GM12892 (cell line): ENCODE results near the gene DTYMK. TPM values are rescaled to one million over a fixed set of nuclear protein-coding genes. Genes with fewer than 3 reads are reported as not detected.

Experiments used
- DNase-seq: peaks from one replicate; pipeline ENCODE4 v3.0.0; 2011; ENCODE audit not compliant: insufficient read length
- FAIRE-seq: peaks from 2 replicates; lab custom pipeline; 2011; peaks lifted over from hg19 to GRCh38; lab: Jason Lieb, UNC
- POLR2A ChIP-seq: IDR thresholded peaks from 2 replicates; pipeline ENCODE4 v1.6.1; 2011; ENCODE audit warnings: low read depth, low read length, control low read depth
- POLR2AphosphoS5 ChIP-seq: IDR thresholded peaks from 2 replicates; pipeline ENCODE4 v1.6.1; 2011; ENCODE audit warnings: low read depth, low read length, control low read depth
- TAF1 ChIP-seq: IDR thresholded peaks from 2 replicates; pipeline ENCODE4 v1.6.1; 2011; ENCODE audit warnings: low read depth, mild to moderate bottlenecking, control low read depth, low read length, borderline replicate concordance
- polyA plus RNA-seq: library from polyadenylated mRNA; unstranded; fragments of >200 nt; gene quantifications from one replicate; pipeline ENCODE4 v1.2.1, GENCODE V29; 2012; ENCODE audit warnings: missing spikeins, inconsistent platforms; ENCODE audit not compliant: missing spikeins

The DTYMK gene
- 40.0 TPM for polyA plus RNA-seq

GRCh38 chr2:241686650-241687425 lies at the start of gene DTYMK:
TSS of gene DTYMK (minus strand) at chr2:241686815. CDS start at chr2:241686783, 32 bp downstream.
- DNase-seq = peak; percentile 99
- peak; percentile 91 for FAIRE-seq
- peak; percentile 74 for TF ChIP-seq POLR2AphosphoS5
- peak; percentile 92; the same call in 1 of the 2 replicates for TF ChIP-seq POLR2A
- peak; percentile 59; the same call in 1 of the 2 replicates for TF ChIP-seq TAF1

GRCh38 chr2:241736111-241736510 lies 49.5 kb upstream of the DTYMK start:
- no peak for DNase-seq
- FAIRE-seq = no peak
- TF ChIP-seq TAF1 (no peak), POLR2A (no peak), POLR2AphosphoS5 (no peak)

- peak; percentile 98 for FAIRE-seq
- TF ChIP-seq POLR2AphosphoS5 = peak; percentile 67
- TF ChIP-seq POLR2A = peak; percentile 68; the same call in 1 of the 2 replicates
- no peak for TF ChIP-seq TAF1
- DNase-seq = peak; percentile 88
Observed at GRCh38 chr2:241734467-241735208, 48.0 kb upstream of the DTYMK start, which contains the start of gene D2HGDH. TSS of gene D2HGDH (plus strand) at chr2:241734630. CDS start at chr2:241735225, 595 bp downstream.

- no peak for TF ChIP-seq POLR2AphosphoS5
- no peak for TF ChIP-seq TAF1
- TF ChIP-seq POLR2A = no peak
- DNase-seq (no peak), FAIRE-seq (no peak)
Observed at GRCh38 chr2:241734208-241734466, 47.5 kb upstream of the DTYMK start.

- TF ChIP-seq TAF1 (no peak), POLR2AphosphoS5 (no peak), POLR2A (no peak)
- FAIRE-seq (peak; percentile 70), DNase-seq (no peak)
Observed at GRCh38 chr2:241733391-241734207, 47.0 kb upstream of the DTYMK start.

- FAIRE-seq = peak; percentile 48
- peak; percentile 10 for DNase-seq
Observed at GRCh38 chr2:241732513-241733186, 46.0 kb upstream of the DTYMK start.

GRCh38 chr2:241730671-241731293 lies 44.2 kb upstream of the DTYMK start:
- DNase-seq = no peak
- FAIRE-seq = no peak
- TF ChIP-seq TAF1 (no peak), POLR2A (no peak), POLR2AphosphoS5 (no peak)

GRCh38 chr2:241729868-241730267 lies 43.3 kb upstream of the DTYMK start:
- FAIRE-seq = no peak
- TF ChIP-seq POLR2AphosphoS5 (no peak), POLR2A (no peak), TAF1 (no peak)
- DNase-seq = no peak

GRCh38 chr2:241728627-241729026 lies 42.0 kb upstream of the DTYMK start:
- FAIRE-seq = no peak
- no peak for DNase-seq
- TF ChIP-seq POLR2A = no peak

- FAIRE-seq = no peak
- TF ChIP-seq POLR2A (no peak), TAF1 (no peak), POLR2AphosphoS5 (no peak)
- DNase-seq = no peak
Observed at GRCh38 chr2:241728000-241728399, 41.4 kb upstream of the DTYMK start.

GRCh38 chr2:241726459-241726858 lies 39.8 kb upstream of the DTYMK start:
- FAIRE-seq = no peak
- DNase-seq = no peak
- TF ChIP-seq TAF1 = no peak
- TF ChIP-seq POLR2A = no peak
- TF ChIP-seq POLR2AphosphoS5 = no peak
